Measurements from ENCODE around the gene CYS1.

Gene CYS1

DNA sequence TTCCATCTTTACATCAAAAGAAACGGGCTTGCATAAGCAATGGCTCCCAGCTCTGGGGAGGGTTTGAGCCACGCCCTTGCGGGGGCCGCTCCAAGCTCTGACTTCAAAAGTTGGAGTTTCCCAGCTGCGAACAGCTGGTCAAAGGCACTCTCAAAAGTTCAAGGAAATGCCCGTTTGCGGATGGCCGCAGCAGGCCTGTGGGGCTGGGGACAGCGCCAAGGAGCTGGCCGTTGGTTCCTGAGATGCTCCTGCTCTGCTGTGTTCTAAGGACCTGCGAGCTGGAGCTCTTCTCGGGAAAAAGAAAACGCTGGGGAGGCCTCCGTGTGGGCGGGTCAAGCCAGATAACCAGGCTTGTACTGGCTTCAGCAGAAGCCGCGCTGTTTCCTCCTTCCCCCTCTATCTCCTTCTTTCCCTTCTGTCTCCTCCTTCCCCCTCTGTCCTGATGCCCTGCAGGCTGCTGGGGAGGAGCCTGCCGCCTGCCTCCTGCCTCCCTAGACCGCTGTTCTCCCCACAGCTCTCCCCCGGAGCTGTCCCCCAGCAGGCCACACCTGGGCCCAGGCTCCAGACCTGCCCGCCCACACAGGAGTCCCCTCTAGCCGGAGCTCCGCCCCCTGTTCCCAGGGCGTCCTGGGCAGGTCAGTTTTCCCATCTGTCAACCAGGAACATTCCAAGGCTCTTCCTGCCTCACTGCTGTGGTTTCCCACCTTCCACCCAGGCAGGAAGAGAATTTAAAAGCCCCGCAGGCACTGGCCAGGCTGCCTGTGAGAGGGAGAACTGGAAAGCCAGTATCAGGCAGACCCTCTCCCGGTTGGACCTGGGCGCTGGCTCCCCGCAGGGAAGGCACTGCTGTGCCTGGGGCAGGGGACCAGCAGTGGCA lies 22.7 kb downstream of the CYS1 start:
- H2BK120ac ChIP-seq (ENCODE audit: low read depth, low read length) = no peak overlapping the region
- no peak overlapping the region for H2BK15ac ChIP-seq (replicated peaks; ENCODE audit: low read depth)
- no peaks in the 10 kb centered on the region for H3K36me3 ChIP-seq (ENCODE audit: control insufficient read depth, insufficient read depth, low read length)
- DNase-seq = peak; percentile 99
- peak overlapping the region; percentile 59 for H3K4me2 ChIP-seq (ENCODE audit: low read length)
- no peaks in the 10 kb centered on the region for H3K4me1 ChIP-seq (ENCODE audit: control insufficient read depth, low read depth, low read length)
- H4K8ac ChIP-seq (ENCODE audit: low read depth, low read length) = no peak overlapping the region
- H2BK5ac ChIP-seq (ENCODE audit: low read length) = peak overlapping the region; percentile 4
- no peaks in the 10 kb centered on the region for H3K27me3 ChIP-seq (ENCODE audit: insufficient read depth, low read length, poor library complexity)
- H3K4ac ChIP-seq (ENCODE audit: low read depth, low read length) = no peak overlapping the region
- no peaks in the 10 kb centered on the region for H3K79me2 ChIP-seq (ENCODE audit: control insufficient read depth, insufficient read depth, low read length)
- H3K4me3 ChIP-seq (ENCODE audit: low read length) = peak overlapping the region; percentile 2
- peak overlapping the region; percentile 66 for H3K9ac ChIP-seq (ENCODE audit: low read length)
- H4K5ac ChIP-seq (ENCODE audit: low read length) = no peak overlapping the region
- no peaks in the 10 kb centered on the region for H3K79me1 ChIP-seq (ENCODE audit: low read length)
- WGBS (ENCODE audit: extremely low coverage, insufficient coverage, low lambda C conversion rate) = no CpG with 5 or more reads among the region's 28 CpGs
- peak overlapping the region; percentile 68 for H3K27ac ChIP-seq (ENCODE audit: low read depth, low read length)
- H3K23ac ChIP-seq (ENCODE audit: low read length) = no peak overlapping the region
- H2AK5ac ChIP-seq (ENCODE audit: low read length) = no peak overlapping the region
- H3K18ac ChIP-seq (ENCODE audit: low read length) = peak overlapping the region; percentile 62
- H3K56ac ChIP-seq (ENCODE audit: low read length) = peak overlapping the region; percentile 85

DNA sequence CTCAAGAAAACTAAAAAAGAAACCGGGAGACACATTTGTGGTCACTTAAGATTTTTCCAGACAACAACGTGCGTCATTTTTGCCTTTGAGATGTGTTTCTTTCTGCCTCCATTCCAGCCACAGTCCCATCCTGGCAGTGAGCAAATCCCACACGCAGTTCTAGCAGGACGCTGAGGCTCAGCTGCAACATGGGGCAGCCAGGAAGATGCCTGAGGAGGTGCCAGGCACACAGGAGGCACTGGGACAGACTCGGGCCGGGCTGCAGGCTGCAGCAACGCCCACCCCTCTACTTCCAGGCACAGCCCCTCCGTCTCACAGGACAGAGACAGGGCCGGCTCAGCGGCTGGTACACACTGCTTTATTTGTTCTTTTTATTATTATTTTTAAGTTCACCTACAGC lies 23.8 kb downstream of the CYS1 start:
- H3K4me1 ChIP-seq (ENCODE audit: control insufficient read depth, low read depth, low read length) = no peaks in the 10 kb centered on the region
- H3K56ac ChIP-seq (ENCODE audit: low read length) = peak overlapping the region; percentile 72
- H3K79me2 ChIP-seq (ENCODE audit: control insufficient read depth, insufficient read depth, low read length) = no peaks in the 10 kb centered on the region
- no peak overlapping the region for H3K4me2 ChIP-seq (ENCODE audit: low read length)
- no peak overlapping the region for H2BK15ac ChIP-seq (replicated peaks; ENCODE audit: low read depth)
- H4K8ac ChIP-seq (ENCODE audit: low read depth, low read length) = no peak overlapping the region
- no peak overlapping the region for H3K18ac ChIP-seq (ENCODE audit: low read length)
- H3K79me1 ChIP-seq (ENCODE audit: low read length) = no peaks in the 10 kb centered on the region
- WGBS (ENCODE audit: extremely low coverage, insufficient coverage, low lambda C conversion rate) = no CpG with 5 or more reads among the region's 11 CpGs
- no peak overlapping the region for H2BK5ac ChIP-seq (ENCODE audit: low read length)
- H3K27ac ChIP-seq (ENCODE audit: low read depth, low read length) = no peak overlapping the region
- no peak for DNase-seq
- no peak overlapping the region for H4K5ac ChIP-seq (ENCODE audit: low read length)
- no peak overlapping the region for H3K4ac ChIP-seq (ENCODE audit: low read depth, low read length)
- peak overlapping the region; percentile 87 for H3K23ac ChIP-seq (ENCODE audit: low read length)
- no peaks in the 10 kb centered on the region for H3K36me3 ChIP-seq (ENCODE audit: control insufficient read depth, insufficient read depth, low read length)
- no peak overlapping the region for H3K4me3 ChIP-seq (ENCODE audit: low read length)
- H3K9ac ChIP-seq (ENCODE audit: low read length) = peak overlapping the region; percentile 31
- H2AK5ac ChIP-seq (ENCODE audit: low read length) = no peak overlapping the region
- no peak overlapping the region for H2BK120ac ChIP-seq (ENCODE audit: low read depth, low read length)
- H3K27me3 ChIP-seq (ENCODE audit: insufficient read depth, low read length, poor library complexity) = no peaks in the 10 kb centered on the region

DNA sequence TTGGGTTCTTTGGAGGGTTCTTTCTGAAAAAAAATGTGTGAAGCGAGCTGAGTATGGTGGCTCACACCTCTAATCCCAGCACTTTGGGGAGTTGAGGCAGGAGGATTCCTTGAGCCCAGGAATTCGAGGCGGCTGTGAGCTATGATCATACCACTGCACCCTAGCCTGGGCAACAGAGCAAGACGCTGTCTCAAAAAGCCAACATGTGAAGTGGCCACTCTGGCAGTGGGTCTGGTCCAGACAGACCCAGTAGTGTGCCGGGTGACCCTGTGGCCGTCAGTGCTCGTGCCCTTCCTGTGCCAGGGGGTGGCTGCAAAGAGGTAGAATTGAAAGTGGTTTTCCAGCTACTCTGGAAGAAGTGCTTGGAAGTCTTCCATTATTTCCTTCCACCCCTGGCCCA lies 25.2 kb downstream of the CYS1 start:
- H3K4me3 ChIP-seq (ENCODE audit: low read length) = no peak overlapping the region

DNA sequence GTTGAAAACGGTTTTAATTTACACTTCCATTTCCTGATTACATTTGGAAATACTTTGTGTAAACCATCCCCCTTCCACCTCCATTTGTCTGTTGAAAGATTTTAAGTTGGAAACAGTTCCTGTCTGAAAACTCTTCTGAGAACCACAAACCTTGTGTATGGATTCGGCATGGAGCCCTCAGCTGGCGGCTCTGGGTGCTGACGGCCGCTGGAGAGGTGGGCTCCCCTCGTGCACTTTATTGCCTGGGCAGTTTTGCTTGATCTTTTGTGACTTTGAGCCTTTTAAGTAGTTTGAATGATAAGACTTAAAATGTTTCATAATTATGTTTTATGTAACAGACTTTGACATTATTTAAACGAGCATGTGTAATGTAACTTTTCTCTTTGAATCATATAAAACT lies 25.8 kb downstream of the CYS1 start:
- Histone ChIP-seq H3K9ac (ENCODE audit: low read length) (no peak overlapping the region), H2BK120ac (ENCODE audit: low read depth, low read length) (no peak overlapping the region), H3K27ac (ENCODE audit: low read depth, low read length) (no peak overlapping the region), H3K4me2 (ENCODE audit: low read length) (no peak overlapping the region), H3K56ac (ENCODE audit: low read length) (no peak overlapping the region), H3K18ac (ENCODE audit: low read length) (no peak overlapping the region), H3K23ac (ENCODE audit: low read length) (no peak overlapping the region), H2BK15ac (replicated peaks; ENCODE audit: low read depth) (no peak overlapping the region), H3K36me3 (ENCODE audit: control insufficient read depth, insufficient read depth, low read length) (no peaks in the 10 kb centered on the region), H4K8ac (ENCODE audit: low read depth, low read length) (no peak overlapping the region), H3K79me1 (ENCODE audit: low read length) (no peaks in the 10 kb centered on the region), H2BK5ac (ENCODE audit: low read length) (no peak overlapping the region), H4K5ac (ENCODE audit: low read length) (no peak overlapping the region), H3K4me3 (ENCODE audit: low read length) (no peak overlapping the region), H2AK5ac (ENCODE audit: low read length) (no peak overlapping the region), H3K4ac (ENCODE audit: low read depth, low read length) (no peak overlapping the region), H3K27me3 (ENCODE audit: insufficient read depth, low read length, poor library complexity) (no peaks in the 10 kb centered on the region), H3K79me2 (ENCODE audit: control insufficient read depth, insufficient read depth, low read length) (no peaks in the 10 kb centered on the region), H3K4me1 (ENCODE audit: control insufficient read depth, low read depth, low read length) (no peaks in the 10 kb centered on the region)
- no CpG with 5 or more reads among the region's 7 CpGs for WGBS (ENCODE audit: extremely low coverage, insufficient coverage, low lambda C conversion rate)
- no peak for DNase-seq

More for the DNA sequence above, 25.2 kb downstream of the CYS1 start:
- H3K4ac ChIP-seq (ENCODE audit: low read depth, low read length) = no peak overlapping the region
- no peaks in the 10 kb centered on the region for H3K4me1 ChIP-seq (ENCODE audit: control insufficient read depth, low read depth, low read length)
- H2BK15ac ChIP-seq (replicated peaks; ENCODE audit: low read depth) = no peak overlapping the region
- no peak overlapping the region for H3K27ac ChIP-seq (ENCODE audit: low read depth, low read length)
- no peak for DNase-seq
- no peak overlapping the region for H2BK120ac ChIP-seq (ENCODE audit: low read depth, low read length)
- H3K18ac ChIP-seq (ENCODE audit: low read length) = no peak overlapping the region
- no peaks in the 10 kb centered on the region for H3K27me3 ChIP-seq (ENCODE audit: insufficient read depth, low read length, poor library complexity)
- H3K36me3 ChIP-seq (ENCODE audit: control insufficient read depth, insufficient read depth, low read length) = no peaks in the 10 kb centered on the region
- H2BK5ac ChIP-seq (ENCODE audit: low read length) = no peak overlapping the region
- H4K8ac ChIP-seq (ENCODE audit: low read depth, low read length) = no peak overlapping the region
- H3K9ac ChIP-seq (ENCODE audit: low read length) = no peak overlapping the region
- no peak overlapping the region for H4K5ac ChIP-seq (ENCODE audit: low read length)
- H3K23ac ChIP-seq (ENCODE audit: low read length) = no peak overlapping the region
- WGBS (ENCODE audit: extremely low coverage, insufficient coverage, low lambda C conversion rate) = no CpG with 5 or more reads among the region's 7 CpGs
- H3K79me2 ChIP-seq (ENCODE audit: control insufficient read depth, insufficient read depth, low read length) = no peaks in the 10 kb centered on the region
- H3K79me1 ChIP-seq (ENCODE audit: low read length) = no peaks in the 10 kb centered on the region
- H3K56ac ChIP-seq (ENCODE audit: low read length) = peak overlapping the region; percentile 0
- H3K4me2 ChIP-seq (ENCODE audit: low read length) = no peak overlapping the region
- no peak overlapping the region for H2AK5ac ChIP-seq (ENCODE audit: low read length)

DNA sequence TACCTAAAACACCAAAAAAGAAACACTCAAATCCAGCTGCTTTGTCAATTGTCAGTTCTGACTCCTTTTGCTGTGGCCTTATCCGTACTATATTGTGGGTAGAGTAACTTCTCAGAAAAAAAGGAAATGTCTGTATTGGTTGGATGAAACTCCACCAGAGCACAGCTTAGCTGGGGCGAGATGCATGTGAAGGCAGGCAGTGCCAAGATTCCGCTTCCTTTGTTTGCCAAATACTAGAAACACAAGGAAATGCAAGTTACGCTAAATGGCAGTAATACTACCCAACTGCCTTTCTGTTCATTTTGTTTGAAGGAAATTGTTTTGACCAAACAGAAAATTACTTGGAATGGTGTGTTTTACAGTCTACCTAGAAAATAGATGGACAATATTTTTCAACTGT lies 26.9 kb downstream of the CYS1 start:
- H3K4ac ChIP-seq (ENCODE audit: low read depth, low read length) = no peak overlapping the region
- no peak overlapping the region for H3K4me3 ChIP-seq (ENCODE audit: low read length)
- H3K18ac ChIP-seq (ENCODE audit: low read length) = no peak overlapping the region
- H2BK120ac ChIP-seq (ENCODE audit: low read depth, low read length) = no peak overlapping the region
- DNase-seq = no peak
- no peak overlapping the region for H4K5ac ChIP-seq (ENCODE audit: low read length)
- no peak overlapping the region for H3K27ac ChIP-seq (ENCODE audit: low read depth, low read length)
- no peaks in the 10 kb centered on the region for H3K27me3 ChIP-seq (ENCODE audit: insufficient read depth, low read length, poor library complexity)
- H3K79me1 ChIP-seq (ENCODE audit: low read length) = no peaks in the 10 kb centered on the region
- no peak overlapping the region for H2AK5ac ChIP-seq (ENCODE audit: low read length)
- no peaks in the 10 kb centered on the region for H3K36me3 ChIP-seq (ENCODE audit: control insufficient read depth, insufficient read depth, low read length)
- H4K8ac ChIP-seq (ENCODE audit: low read depth, low read length) = no peak overlapping the region
- no peaks in the 10 kb centered on the region for H3K79me2 ChIP-seq (ENCODE audit: control insufficient read depth, insufficient read depth, low read length)
- no peak overlapping the region for H3K9ac ChIP-seq (ENCODE audit: low read length)
- H3K4me2 ChIP-seq (ENCODE audit: low read length) = no peak overlapping the region
- H3K23ac ChIP-seq (ENCODE audit: low read length) = no peak overlapping the region
- no peaks in the 10 kb centered on the region for H3K4me1 ChIP-seq (ENCODE audit: control insufficient read depth, low read depth, low read length)
- no peak overlapping the region for H2BK15ac ChIP-seq (replicated peaks; ENCODE audit: low read depth)
- WGBS (ENCODE audit: extremely low coverage, insufficient coverage, low lambda C conversion rate) = no CpG with 5 or more reads among the region's 4 CpGs
- no peak overlapping the region for H3K56ac ChIP-seq (ENCODE audit: low read length)
- no peak overlapping the region for H2BK5ac ChIP-seq (ENCODE audit: low read length)

DNA sequence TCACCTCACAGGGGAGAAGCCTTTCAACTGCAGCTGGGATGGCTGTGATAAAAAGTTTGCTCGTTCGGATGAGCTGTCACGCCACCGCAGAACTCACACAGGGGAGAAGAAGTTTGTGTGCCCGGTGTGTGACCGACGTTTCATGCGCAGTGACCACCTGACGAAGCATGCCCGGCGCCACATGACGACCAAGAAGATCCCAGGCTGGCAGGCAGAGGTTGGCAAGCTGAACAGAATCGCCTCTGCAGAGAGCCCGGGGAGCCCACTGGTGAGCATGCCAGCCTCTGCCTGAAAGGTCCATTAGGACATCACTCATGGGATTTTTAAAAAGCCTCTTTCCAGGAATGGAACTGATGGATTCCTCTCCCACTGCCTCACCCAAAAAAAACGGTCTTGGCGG lies 28.0 kb downstream of the CYS1 start:
- no peaks in the 10 kb centered on the region for H3K4me1 ChIP-seq (ENCODE audit: control insufficient read depth, low read depth, low read length)
- H2BK15ac ChIP-seq (replicated peaks; ENCODE audit: low read depth) = no peak overlapping the region
- no peak overlapping the region for H4K8ac ChIP-seq (ENCODE audit: low read depth, low read length)
- H3K27me3 ChIP-seq (ENCODE audit: insufficient read depth, low read length, poor library complexity) = no peaks in the 10 kb centered on the region
- no peak overlapping the region for H3K56ac ChIP-seq (ENCODE audit: low read length)
- no peak overlapping the region for H3K27ac ChIP-seq (ENCODE audit: low read depth, low read length)
- no peak for DNase-seq
- H3K4me2 ChIP-seq (ENCODE audit: low read length) = no peak overlapping the region
- H3K9ac ChIP-seq (ENCODE audit: low read length) = no peak overlapping the region
- no peak overlapping the region for H2BK5ac ChIP-seq (ENCODE audit: low read length)
- H2AK5ac ChIP-seq (ENCODE audit: low read length) = no peak overlapping the region
- no peak overlapping the region for H3K4me3 ChIP-seq (ENCODE audit: low read length)
- H3K79me1 ChIP-seq (ENCODE audit: low read length) = no peaks in the 10 kb centered on the region
- no peak overlapping the region for H4K5ac ChIP-seq (ENCODE audit: low read length)
- peaks cover 1% of the 10 kb centered on the region for H3K36me3 ChIP-seq (ENCODE audit: control insufficient read depth, insufficient read depth, low read length)
- no peaks in the 10 kb centered on the region for H3K79me2 ChIP-seq (ENCODE audit: control insufficient read depth, insufficient read depth, low read length)
- WGBS (ENCODE audit: extremely low coverage, insufficient coverage, low lambda C conversion rate) = no CpG with 5 or more reads among the region's 16 CpGs
- no peak overlapping the region for H3K4ac ChIP-seq (ENCODE audit: low read depth, low read length)
- no peak overlapping the region for H3K18ac ChIP-seq (ENCODE audit: low read length)
- no peak overlapping the region for H2BK120ac ChIP-seq (ENCODE audit: low read depth, low read length)
- no peak overlapping the region for H3K23ac ChIP-seq (ENCODE audit: low read length)

Data from mesendoderm (in vitro differentiated cells).